GM23338 (cell line): ENCODE data around the gene NANP. TPM values are rescaled to one million over a fixed set of nuclear protein-coding genes. Genes with fewer than 3 reads are reported as not detected.

Source experiments
- ATAC-seq: fragments of 200-7000 bp; cut with Tn5 transposase; 3 replicates; pipeline ENCODE4 v1.9.1; 2020
- DNase-seq: peaks from one replicate; pipeline ENCODE4 v3.0.0-alpha.2; 2015; ENCODE audit warnings: low spot score
- H2AFZ ChIP-seq: fragments of 200-600 bp; sonication (generic); 2 replicates; pipeline ENCODE4 v1.8.0; 2016; ENCODE audit warnings: antibody characterized with exemption, mild to moderate bottlenecking, moderate library complexity
- H3F3A ChIP-seq: fragments of 200-600 bp; sonication (generic); replicated peaks from 2 replicates; pipeline ENCODE4 v1.8.0; 2017; ENCODE audit warnings: antibody characterized with exemption, mixed run types, low read depth
- H3K27ac ChIP-seq: fragments of 200-600 bp; sonication (generic); 2 replicates; pipeline ENCODE4 v1.6.1; 2016; ENCODE audit warnings: low read depth
- H3K27me3 ChIP-seq: fragments of 200-600 bp; sonication (generic); 2 replicates; pipeline ENCODE4 v1.8.0; 2016; ENCODE audit warnings: mild to moderate bottlenecking, mixed run types, moderate library complexity; ENCODE audit not compliant: insufficient read depth
- H3K36me3 ChIP-seq: fragments of 200-600 bp; sonication (generic); 2 replicates; pipeline ENCODE4 v1.8.0; 2016; ENCODE audit warnings: mild to moderate bottlenecking; ENCODE audit not compliant: insufficient read depth
- H3K4me1 ChIP-seq: fragments of 200-600 bp; sonication (generic); 2 replicates; pipeline ENCODE4 v1.8.0; 2016; ENCODE audit warnings: mild to moderate bottlenecking, moderate library complexity; ENCODE audit not compliant: insufficient read depth
- H3K4me2 ChIP-seq: fragments of 200-600 bp; sonication (generic); 2 replicates; pipeline ENCODE4 v1.7.1; 2017; ENCODE audit warnings: mixed run types
- H3K4me3 ChIP-seq: fragments of 200-600 bp; sonication (generic); 2 replicates; pipeline ENCODE4 v1.6.1; 2016; ENCODE audit warnings: mixed run types
- H3K79me2 ChIP-seq: fragments of 200-600 bp; sonication (generic); replicated peaks from 2 replicates; pipeline ENCODE4 v1.8.0; 2017; ENCODE audit warnings: mild to moderate bottlenecking; ENCODE audit not compliant: insufficient read depth
- H3K9me2 ChIP-seq: fragments of 200-600 bp; sonication (generic); 2 replicates; pipeline ENCODE4 v1.8.0; 2017; ENCODE audit not compliant: insufficient read depth
- H4K20me1 ChIP-seq: fragments of 200-600 bp; sonication (generic); replicated peaks from 2 replicates; pipeline ENCODE4 v1.8.0; 2017; ENCODE audit warnings: mild to moderate bottlenecking; ENCODE audit not compliant: insufficient read depth
- H3K27ac Mint-ChIP-seq: 2 replicates; pipeline ENCODE4 v1.8.0; 2020; ENCODE audit warnings: inconsistent platforms, mild to moderate bottlenecking, moderate library complexity, mixed read lengths
- H3K27me3 Mint-ChIP-seq: 3 replicates; pipeline ENCODE4 v1.8.0; 2022; ENCODE audit warnings: low read depth, mild to moderate bottlenecking, moderate library complexity, mixed read lengths, inconsistent platforms; ENCODE audit not compliant: insufficient read depth, poor library complexity
- H3K36me3 Mint-ChIP-seq: 3 replicates; pipeline ENCODE4 v1.8.0; 2021; ENCODE audit warnings: low read depth, mild to moderate bottlenecking, inconsistent platforms, moderate library complexity, mixed read lengths
- H3K4me1 Mint-ChIP-seq: 3 replicates; pipeline ENCODE4 v1.8.0; 2020; ENCODE audit warnings: mild to moderate bottlenecking, inconsistent platforms, mixed read lengths
- H3K4me3 Mint-ChIP-seq: 3 replicates; pipeline ENCODE4 v1.8.0; 2021; ENCODE audit warnings: moderate library complexity, mild to moderate bottlenecking, inconsistent platforms, mixed read lengths
- H3K9me3 Mint-ChIP-seq: 3 replicates; pipeline ENCODE4 v1.8.0; 2020; ENCODE audit warnings: moderate library complexity, mild to moderate bottlenecking, inconsistent platforms, mixed read lengths
- CREB1 ChIP-seq: fragments of 250-450 bp; sonication (Bioruptor Pico); IDR thresholded peaks from 2 replicates; pipeline ENCODE4 v1.5.0; 2020; ENCODE audit warnings: low read depth, mild to moderate bottlenecking, moderate library complexity
- CTCF ChIP-seq, 2 experiments: fragments of 200-600 bp in 1 of 2; sonication (generic) in 1 of 2; conservative IDR thresholded peaks; 2 replicates each; pipeline versions ENCODE4 v1.5.1 to v1.6.1; 2016 to 2017; ENCODE audit warnings: antibody characterized with exemption in 2 of 2, low read depth in 2 of 2, mild to moderate bottlenecking in 2 of 2, moderate library complexity in 1 of 2
- EZH2 ChIP-seq: fragments of 200-600 bp; sonication (generic); IDR thresholded peaks from one replicate; pipeline ENCODE4 v1.8.0; 2017; ENCODE audit warnings: antibody characterized with exemption, mild to moderate bottlenecking, low read depth; ENCODE audit not compliant: unreplicated experiment
- EZH2phosphoT487 ChIP-seq: fragments of 200-600 bp; sonication (generic); IDR thresholded peaks from one replicate; pipeline ENCODE4 v1.8.1; 2018; ENCODE audit warnings: antibody characterized with exemption; ENCODE audit not compliant: unreplicated experiment
- JUNB ChIP-seq: IDR thresholded peaks from one replicate; pipeline ENCODE4 v1.6.1; 2016; ENCODE audit warnings: antibody characterized with exemption; ENCODE audit not compliant: unreplicated experiment
- NANOG ChIP-seq: IDR thresholded peaks from 2 replicates; pipeline ENCODE4 v1.6.1; 2016; ENCODE audit warnings: antibody characterized with exemption, borderline replicate concordance
- POLR2AphosphoS5 ChIP-seq: IDR thresholded peaks from 2 replicates; pipeline ENCODE4 v1.6.1; 2016; ENCODE audit warnings: antibody characterized with exemption, low read depth
- REST ChIP-seq: IDR thresholded peaks from one replicate; pipeline ENCODE4 v1.6.1; 2018; ENCODE audit warnings: antibody characterized with exemption; ENCODE audit not compliant: unreplicated experiment
- STAT1 ChIP-seq: IDR thresholded peaks from one replicate; pipeline ENCODE4 v1.6.1; 2016; ENCODE audit warnings: antibody characterized with exemption; ENCODE audit not compliant: unreplicated experiment
- ZNF114 ChIP-seq: fragments of 250-450 bp; sonication (Bioruptor Pico); IDR thresholded peaks from 2 replicates; pipeline ENCODE4 v1.5.0; 2020; ENCODE audit warnings: mild to moderate bottlenecking, moderate library complexity
- ZNF331 ChIP-seq: fragments of 250-450 bp; sonication (Bioruptor Pico); IDR thresholded peaks from 2 replicates; pipeline ENCODE4 v1.5.0; 2020; ENCODE audit warnings: low read depth, mild to moderate bottlenecking, moderate library complexity
- polyA plus RNA-seq: library from polyadenylated mRNA; unstranded; fragments of >200 nt; fragmentation: Nextera tagmentation; extraction: Ambion mirVana; gene quantifications from 2 replicates; pipeline ENCODE4 v1.2.1, GENCODE V29; 2016
- total RNA-seq: library from RNA; depleted of rRNA; stranded (reverse); fragments of >200 nt; shearing (Covaris generic); gene quantifications from 2 replicates; pipeline ENCODE4 v1.2.3, GENCODE V29; 2014
- TF ChIP-seq, protein P1 (sequence below): fragments of 250-450 bp; sonication (Bioruptor Pico); IDR thresholded peaks from 2 replicates; pipeline ENCODE4 v1.5.0; 2020; ENCODE audit warnings: mild to moderate bottlenecking, moderate library complexity
- TF ChIP-seq, protein P2 (sequence below): IDR thresholded peaks from 2 replicates; pipeline ENCODE4 v1.6.1; 2016; ENCODE audit warnings: antibody characterized with exemption

NANP gene
- total and polyA plus RNA-seq, 2 experiments from 2014 or later = 3.9 to 7.6 TPM

- H3K36me3 Mint-ChIP-seq = peaks cover 11% of the 10 kb centered on the region
- H3K4me1 Mint-ChIP-seq = peaks cover 7% of the 10 kb centered on the region; the same call in 2 of the 3 replicates
- no peaks in the 10 kb centered on the region for H3K9me3 Mint-ChIP-seq
- Histone ChIP-seq H3F3A (0 out of 2 replicates have a peak, but pooled peaks cover 9% of the 10 kb centered on the region), H2AFZ (no peak overlapping the region), H3K27ac (no peak overlapping the region), H3K27me3 (no peaks in the 10 kb centered on the region), H3K4me1 (0 out of 2 replicates have a peak, but pooled peaks cover 3% of the 10 kb centered on the region), H3K9me2 (peaks cover 6% of the 10 kb centered on the region; the same call in 1 of the 2 replicates), H4K20me1 (no peaks in the 10 kb centered on the region), H3K4me3 (no peak overlapping the region), H3K36me3 (0 out of 2 replicates have a peak, but pooled peaks cover 3% of the 10 kb centered on the region), H3K79me2 (peaks cover 13% of the 10 kb centered on the region), H3K4me2 (no peak overlapping the region)
- peaks cover 5% of the 10 kb centered on the region for H3K27me3 Mint-ChIP-seq
- DNase-seq = no peak
- no peak for ATAC-seq
- TF ChIP-seq EZH2phosphoT487 (no peak), CREB1 (CRISPR knock-in tag) (no peak), JUNB (no peak), ZNF331 (CRISPR knock-in tag) (no peak), NANOG (no peak), CTCF (conservative IDR thresholded peaks at IDR 0.05; ENCODE audit: low read depth in 2 of 2) (no peak), EZH2 (no peak), ZNF114 (CRISPR knock-in tag) (no peak), STAT1 (no peak), POLR2AphosphoS5 (no peak), REST (no peak)
- TF ChIP-seq, protein P1, sequence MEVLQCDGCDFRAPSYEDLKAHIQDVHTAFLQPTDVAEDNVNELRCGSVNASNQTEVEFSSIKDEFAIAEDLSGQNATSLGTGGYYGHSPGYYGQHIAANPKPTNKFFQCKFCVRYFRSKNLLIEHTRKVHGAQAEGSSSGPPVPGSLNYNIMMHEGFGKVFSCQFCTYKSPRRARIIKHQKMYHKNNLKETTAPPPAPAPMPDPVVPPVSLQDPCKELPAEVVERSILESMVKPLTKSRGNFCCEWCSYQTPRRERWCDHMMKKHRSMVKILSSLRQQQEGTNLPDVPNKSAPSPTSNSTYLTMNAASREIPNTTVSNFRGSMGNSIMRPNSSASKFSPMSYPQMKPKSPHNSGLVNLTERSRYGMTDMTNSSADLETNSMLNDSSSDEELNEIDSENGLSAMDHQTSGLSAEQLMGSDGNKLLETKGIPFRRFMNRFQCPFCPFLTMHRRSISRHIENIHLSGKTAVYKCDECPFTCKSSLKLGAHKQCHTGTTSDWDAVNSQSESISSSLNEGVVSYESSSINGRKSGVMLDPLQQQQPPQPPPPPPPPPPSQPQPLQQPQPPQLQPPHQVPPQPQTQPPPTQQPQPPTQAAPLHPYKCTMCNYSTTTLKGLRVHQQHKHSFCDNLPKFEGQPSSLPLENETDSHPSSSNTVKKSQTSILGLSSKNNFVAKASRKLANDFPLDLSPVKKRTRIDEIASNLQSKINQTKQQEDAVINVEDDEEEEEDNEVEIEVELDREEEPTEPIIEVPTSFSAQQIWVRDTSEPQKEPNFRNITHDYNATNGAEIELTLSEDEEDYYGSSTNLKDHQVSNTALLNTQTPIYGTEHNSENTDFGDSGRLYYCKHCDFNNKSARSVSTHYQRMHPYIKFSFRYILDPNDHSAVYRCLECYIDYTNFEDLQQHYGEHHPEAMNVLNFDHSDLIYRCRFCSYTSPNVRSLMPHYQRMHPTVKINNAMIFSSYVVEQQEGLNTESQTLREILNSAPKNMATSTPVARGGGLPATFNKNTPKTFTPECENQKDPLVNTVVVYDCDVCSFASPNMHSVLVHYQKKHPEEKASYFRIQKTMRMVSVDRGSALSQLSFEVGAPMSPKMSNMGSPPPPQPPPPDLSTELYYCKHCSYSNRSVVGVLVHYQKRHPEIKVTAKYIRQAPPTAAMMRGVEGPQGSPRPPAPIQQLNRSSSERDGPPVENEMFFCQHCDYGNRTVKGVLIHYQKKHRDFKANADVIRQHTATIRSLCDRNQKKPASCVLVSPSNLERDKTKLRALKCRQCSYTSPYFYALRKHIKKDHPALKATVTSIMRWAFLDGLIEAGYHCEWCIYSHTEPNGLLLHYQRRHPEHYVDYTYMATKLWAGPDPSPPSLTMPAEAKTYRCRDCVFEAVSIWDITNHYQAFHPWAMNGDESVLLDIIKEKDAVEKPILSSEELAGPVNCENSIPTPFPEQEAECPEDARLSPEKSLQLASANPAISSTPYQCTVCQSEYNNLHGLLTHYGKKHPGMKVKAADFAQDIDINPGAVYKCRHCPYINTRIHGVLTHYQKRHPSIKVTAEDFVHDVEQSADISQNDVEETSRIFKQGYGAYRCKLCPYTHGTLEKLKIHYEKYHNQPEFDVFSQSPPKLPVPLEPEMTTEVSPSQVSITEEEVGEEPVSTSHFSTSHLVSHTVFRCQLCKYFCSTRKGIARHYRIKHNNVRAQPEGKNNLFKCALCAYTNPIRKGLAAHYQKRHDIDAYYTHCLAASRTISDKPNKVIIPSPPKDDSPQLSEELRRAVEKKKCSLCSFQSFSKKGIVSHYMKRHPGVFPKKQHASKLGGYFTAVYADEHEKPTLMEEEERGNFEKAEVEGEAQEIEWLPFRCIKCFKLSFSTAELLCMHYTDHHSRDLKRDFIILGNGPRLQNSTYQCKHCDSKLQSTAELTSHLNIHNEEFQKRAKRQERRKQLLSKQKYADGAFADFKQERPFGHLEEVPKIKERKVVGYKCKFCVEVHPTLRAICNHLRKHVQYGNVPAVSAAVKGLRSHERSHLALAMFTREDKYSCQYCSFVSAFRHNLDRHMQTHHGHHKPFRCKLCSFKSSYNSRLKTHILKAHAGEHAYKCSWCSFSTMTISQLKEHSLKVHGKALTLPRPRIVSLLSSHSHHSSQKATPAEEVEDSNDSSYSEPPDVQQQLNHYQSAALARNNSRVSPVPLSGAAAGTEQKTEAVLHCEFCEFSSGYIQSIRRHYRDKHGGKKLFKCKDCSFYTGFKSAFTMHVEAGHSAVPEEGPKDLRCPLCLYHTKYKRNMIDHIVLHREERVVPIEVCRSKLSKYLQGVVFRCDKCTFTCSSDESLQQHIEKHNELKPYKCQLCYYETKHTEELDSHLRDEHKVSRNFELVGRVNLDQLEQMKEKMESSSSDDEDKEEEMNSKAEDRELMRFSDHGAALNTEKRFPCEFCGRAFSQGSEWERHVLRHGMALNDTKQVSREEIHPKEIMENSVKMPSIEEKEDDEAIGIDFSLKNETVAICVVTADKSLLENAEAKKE = no peak
- TF ChIP-seq, protein P2, sequence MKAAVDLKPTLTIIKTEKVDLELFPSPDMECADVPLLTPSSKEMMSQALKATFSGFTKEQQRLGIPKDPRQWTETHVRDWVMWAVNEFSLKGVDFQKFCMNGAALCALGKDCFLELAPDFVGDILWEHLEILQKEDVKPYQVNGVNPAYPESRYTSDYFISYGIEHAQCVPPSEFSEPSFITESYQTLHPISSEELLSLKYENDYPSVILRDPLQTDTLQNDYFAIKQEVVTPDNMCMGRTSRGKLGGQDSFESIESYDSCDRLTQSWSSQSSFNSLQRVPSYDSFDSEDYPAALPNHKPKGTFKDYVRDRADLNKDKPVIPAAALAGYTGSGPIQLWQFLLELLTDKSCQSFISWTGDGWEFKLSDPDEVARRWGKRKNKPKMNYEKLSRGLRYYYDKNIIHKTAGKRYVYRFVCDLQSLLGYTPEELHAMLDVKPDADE = no peak
- no peak overlapping the region for H3K27ac Mint-ChIP-seq
- no peak overlapping the region for H3K4me3 Mint-ChIP-seq
Measured at GRCh38 chr20:25588491-25588890, 35.3 kb downstream of the NANP start.
